ES-I3 (cell line): Measurements from ENCODE around the gene UNC13D.

Source experiments
- H3K36me3 ChIP-seq: 2 replicates; pipeline ENCODE4 v1.6.1; 2013; ENCODE audit warnings: mild to moderate bottlenecking, low read length, control low read depth, moderate library complexity; ENCODE audit not compliant: insufficient read depth
- H3K4me1 ChIP-seq: 2 replicates; pipeline ENCODE4 v1.6.1; 2013; ENCODE audit warnings: mild to moderate bottlenecking, control low read depth, low read length; ENCODE audit not compliant: insufficient read depth
- H3K9ac ChIP-seq: 2 replicates; pipeline ENCODE4 v1.6.1; 2013; ENCODE audit warnings: low read depth, mild to moderate bottlenecking, low read length, moderate library complexity
- H3K9me3 ChIP-seq: 2 replicates; pipeline ENCODE4 v1.6.1; 2013; ENCODE audit warnings: mild to moderate bottlenecking, low read length, moderate library complexity; ENCODE audit not compliant: control insufficient read depth, insufficient read depth

Gene UNC13D

DNA sequence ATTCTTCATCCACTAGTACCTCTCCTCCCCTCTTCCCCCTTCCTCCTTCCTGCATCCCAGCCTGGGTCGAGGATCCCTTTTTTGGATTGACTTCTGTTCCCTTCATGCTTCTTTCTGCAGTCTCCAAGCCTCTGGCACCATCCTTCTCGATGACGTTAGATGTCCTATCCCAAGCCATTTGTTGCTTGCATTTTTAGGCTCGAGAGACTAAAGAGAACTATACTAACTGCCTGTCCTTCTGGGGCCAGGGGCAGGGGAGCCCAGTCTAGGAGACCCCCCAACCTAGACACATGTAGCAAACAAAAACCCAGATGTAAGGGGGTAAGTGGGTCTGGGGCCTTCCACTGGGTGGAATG lies 35.7 kb downstream of the UNC13D start:
- no peaks in the 10 kb centered on the region for H3K4me1 ChIP-seq
- H3K9ac ChIP-seq = no peak overlapping the region
- no peaks in the 10 kb centered on the region for H3K9me3 ChIP-seq
- no peaks in the 10 kb centered on the region; the same call in none of the 2 replicates for H3K36me3 ChIP-seq

DNA sequence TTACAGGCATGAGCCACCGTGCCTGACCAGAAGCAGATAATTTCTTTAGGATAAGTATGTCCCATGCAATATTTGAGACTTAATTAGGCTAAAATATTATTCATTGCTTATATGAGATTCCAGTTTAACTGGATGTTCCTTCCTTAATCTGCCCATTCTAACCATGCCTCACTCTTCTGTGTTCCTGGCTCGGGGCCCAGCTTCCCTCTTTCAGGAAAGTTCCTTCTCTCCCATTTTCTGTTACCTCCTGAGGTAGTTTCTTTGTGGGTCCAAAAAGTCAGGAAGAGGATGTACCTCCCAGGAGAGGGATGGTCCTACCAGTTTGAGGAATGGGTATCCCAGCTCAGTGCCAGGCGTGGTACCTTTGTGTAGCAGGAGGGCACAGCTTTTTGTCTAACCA lies 36.3 kb downstream of the UNC13D start:
- H3K9ac ChIP-seq = no peak overlapping the region
- no peaks in the 10 kb centered on the region for H3K9me3 ChIP-seq
- no peaks in the 10 kb centered on the region; the same call in none of the 2 replicates for H3K36me3 ChIP-seq
- no peaks in the 10 kb centered on the region for H3K4me1 ChIP-seq

DNA sequence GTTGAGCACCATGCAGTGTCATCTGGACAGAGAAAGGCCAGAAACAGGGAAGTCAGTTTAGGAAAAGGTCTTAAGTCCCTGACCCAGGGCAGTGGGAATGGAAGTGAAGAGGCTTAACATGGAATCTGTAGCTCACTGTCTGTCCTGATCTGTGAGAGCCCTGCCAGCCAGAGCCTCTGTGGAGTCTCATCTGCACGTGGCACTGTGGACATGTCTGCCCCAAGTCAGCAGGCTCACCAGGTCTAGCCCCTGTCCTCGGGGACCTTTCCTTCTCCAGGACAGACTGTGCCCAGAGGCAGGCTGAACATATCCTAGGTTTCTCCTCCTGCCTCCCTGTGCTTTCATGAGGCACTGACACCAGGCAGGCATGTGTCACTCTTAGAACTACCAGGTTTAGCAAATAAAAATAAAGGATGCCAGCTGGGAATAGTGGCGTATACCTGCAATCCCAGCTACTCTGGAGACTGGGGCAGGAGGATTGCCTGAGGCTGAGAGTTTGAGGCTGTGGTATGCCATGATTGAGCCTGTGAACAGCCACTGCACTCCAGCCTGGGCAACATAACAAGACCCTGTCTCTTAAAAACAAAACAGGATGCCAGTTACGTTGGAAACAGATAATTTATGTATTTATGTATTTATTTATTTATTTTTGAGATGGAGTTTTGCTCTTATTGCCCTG lies 37.2 kb downstream of the UNC13D start:
- no peaks in the 10 kb centered on the region for H3K9me3 ChIP-seq
- no peak overlapping the region for H3K9ac ChIP-seq
- H3K4me1 ChIP-seq = no peaks in the 10 kb centered on the region
- no peaks in the 10 kb centered on the region; the same call in 1 of the 2 replicates for H3K36me3 ChIP-seq

DNA sequence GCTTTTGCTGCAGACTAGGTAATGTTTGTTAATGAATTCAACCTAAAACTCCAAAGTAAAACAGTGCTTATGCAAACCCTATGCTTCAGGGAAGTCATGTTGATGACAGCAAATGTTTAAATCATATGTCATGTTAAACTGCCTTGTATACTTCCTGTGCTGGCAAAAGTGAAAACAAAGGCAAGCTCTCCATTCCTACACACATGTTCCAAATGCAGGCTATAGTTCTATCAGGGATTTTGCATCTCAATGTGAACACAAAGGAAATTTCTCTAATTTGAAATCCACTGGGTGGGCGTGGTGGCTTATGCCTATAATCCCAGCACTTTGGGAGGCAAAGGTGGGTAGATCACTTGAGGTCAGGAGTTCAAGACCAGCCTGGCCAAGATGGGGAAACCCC lies 40.3 kb downstream of the UNC13D start:
- Histone ChIP-seq H3K9me3 (no peaks in the 10 kb centered on the region), H3K36me3 (no peaks in the 10 kb centered on the region), H3K9ac (no peak overlapping the region), H3K4me1 (no peaks in the 10 kb centered on the region)

DNA sequence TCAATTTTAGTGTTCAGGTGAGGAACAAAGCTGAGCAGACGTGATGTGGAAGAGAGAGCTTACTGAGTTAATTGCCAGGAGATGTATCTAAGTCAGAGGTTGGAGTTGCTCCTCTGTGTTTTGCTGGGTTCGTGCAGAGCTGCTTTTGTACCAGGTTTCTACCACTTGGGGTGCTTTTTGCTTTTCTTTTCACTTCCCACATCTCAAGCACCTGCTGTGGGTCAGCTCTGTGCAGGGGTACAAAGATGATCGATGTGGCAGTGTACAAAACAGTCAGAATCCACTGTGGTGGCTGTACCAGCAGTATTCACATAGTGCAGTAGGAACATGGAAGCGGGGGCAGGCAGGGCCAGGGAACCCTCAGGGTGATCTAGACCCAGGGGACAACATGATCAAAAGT lies 44.8 kb downstream of the UNC13D start:
- Histone ChIP-seq H3K9ac (no peak overlapping the region), H3K9me3 (no peaks in the 10 kb centered on the region), H3K4me1 (no peaks in the 10 kb centered on the region), H3K36me3 (no peaks in the 10 kb centered on the region; the same call in 1 of the 2 replicates)

DNA sequence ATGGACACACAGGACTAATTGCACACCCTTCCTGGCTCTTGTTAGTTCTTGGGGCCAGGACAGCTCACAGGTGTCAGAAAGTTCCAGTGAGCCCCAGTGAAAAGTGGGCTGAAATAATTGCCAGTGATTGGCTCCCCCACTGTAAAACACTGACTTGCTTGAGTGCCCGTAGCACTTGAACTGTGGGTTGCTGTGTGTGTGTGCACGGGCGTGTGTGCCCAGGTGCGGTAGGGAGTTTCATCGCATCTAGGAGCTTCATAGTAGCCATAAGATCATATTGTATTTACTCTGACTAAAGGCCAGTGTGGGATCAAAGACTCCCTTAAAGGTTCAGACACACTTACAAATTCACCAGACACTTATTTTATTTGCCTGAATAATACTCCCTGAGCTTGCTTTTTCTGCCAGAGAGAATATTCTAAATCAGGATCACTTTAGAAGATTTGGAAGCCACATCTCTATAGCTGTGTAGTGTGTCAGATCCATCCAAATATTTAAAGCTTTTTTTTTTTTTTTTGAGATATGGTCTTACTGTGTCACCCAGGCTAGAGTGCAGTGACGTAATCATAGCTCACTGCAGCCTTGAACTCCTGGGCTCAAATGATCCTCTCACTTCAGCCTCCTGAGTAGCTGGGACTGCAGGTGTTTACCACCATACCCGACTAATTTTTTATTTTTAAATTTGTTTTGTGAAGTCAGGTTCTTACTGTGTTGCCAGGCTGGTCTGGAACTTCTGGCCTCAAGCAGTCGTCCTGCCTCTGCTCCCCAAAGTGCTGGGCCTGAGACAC lies 48.2 kb downstream of the UNC13D start:
- no peaks in the 10 kb centered on the region for H3K4me1 ChIP-seq
- H3K9ac ChIP-seq = no peak overlapping the region
- H3K36me3 ChIP-seq = peaks cover 11% of the 10 kb centered on the region

DNA sequence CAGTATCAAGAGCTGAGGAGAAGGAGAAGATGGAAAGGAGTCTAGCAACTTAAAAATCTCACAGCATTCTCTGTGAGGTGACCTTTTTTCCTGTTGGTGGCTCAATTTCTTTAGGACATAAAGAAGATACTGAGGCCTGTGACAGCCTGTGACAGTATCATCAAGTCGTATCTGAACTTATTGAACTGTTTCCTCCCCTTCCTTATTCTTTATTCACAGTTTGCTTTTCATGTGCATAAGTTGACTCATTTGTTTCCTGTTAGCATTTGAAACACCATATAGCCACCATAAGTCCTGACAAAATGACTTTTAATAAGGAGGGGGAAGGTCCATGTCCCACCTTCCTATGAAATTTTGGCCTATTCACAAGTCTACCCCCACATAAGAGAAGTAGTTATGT lies 50.7 kb downstream of the UNC13D start:
- H3K4me1 ChIP-seq = no peaks in the 10 kb centered on the region
- no peaks in the 10 kb centered on the region for H3K9me3 ChIP-seq
- peaks cover 11% of the 10 kb centered on the region for H3K36me3 ChIP-seq
- no peak overlapping the region for H3K9ac ChIP-seq

More for the DNA sequence above, 48.2 kb downstream of the UNC13D start:
- H3K9me3 ChIP-seq = no peaks in the 10 kb centered on the region

DNA sequence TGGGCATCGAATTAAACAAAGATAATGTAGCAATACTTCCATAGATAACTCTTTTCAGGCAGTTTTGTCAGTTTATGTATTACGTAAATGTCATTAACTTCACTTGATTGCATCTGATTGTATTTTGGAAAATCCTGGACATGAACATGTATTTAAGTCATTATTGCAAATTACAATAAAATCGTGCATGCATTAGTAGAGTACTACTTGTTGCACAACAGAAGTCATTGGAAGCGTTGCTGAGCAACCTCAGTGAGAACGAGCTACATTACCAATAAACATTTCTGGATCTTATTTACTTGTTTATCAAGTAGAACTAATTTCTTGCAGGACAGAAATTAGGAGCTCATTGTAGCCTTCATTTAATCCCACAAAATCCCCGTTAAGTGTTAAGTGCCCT lies 53.0 kb downstream of the UNC13D start:
- Histone ChIP-seq H3K9ac (no peak overlapping the region), H3K9me3 (no peaks in the 10 kb centered on the region), H3K36me3 (peaks cover 13% of the 10 kb centered on the region), H3K4me1 (peaks cover 5% of the 10 kb centered on the region; the same call in 1 of the 2 replicates)

DNA sequence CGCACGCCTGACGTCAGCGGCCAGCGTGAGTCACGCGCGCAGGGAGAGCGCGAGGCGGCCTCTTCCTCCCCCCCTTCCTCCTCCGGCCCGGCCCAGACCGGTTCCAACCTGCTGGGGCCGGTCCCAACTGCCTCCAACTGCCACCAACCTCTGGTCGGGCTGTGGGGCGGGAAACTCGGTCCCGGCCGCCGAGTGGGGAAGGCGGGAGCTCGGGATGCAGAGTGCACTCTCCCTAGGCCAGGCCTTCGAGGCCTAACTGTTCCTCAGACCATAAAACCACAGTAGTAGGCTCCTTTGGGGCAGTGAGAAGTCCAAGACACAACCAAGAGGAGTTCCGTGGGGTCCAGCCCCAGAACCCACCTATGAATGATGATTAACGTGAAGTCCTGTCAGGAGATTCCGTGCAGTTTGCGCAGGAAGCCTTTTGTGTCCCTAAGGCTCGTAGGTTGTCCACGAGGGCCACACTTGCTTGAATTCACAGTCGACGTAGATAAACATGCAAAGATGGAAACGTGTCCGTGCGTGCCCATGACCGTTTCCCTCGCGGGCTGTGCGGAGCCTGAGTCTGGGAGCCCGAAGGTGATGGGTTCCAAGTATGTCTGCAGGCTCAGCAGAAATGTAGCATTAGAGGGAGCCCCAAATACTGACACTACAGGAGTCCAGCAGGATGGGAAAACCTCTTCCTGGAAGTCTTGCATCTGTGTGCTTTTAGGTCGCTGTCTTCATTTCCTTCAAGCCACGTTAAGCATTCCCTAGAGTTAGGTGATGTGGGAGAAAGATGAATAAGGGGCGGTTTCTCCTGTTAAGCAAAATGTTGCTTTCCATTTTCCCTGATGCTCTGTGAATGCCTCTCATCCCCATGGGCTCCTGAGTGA lies 59.0 kb downstream of the UNC13D start:
- Histone ChIP-seq H3K9ac (peak overlapping the region; percentile 99), H3K4me1 (peaks cover 23% of the 10 kb centered on the region), H3K36me3 (0 out of 2 replicates have a peak, but pooled peaks cover 2% of the 10 kb centered on the region), H3K9me3 (no peaks in the 10 kb centered on the region)

DNA sequence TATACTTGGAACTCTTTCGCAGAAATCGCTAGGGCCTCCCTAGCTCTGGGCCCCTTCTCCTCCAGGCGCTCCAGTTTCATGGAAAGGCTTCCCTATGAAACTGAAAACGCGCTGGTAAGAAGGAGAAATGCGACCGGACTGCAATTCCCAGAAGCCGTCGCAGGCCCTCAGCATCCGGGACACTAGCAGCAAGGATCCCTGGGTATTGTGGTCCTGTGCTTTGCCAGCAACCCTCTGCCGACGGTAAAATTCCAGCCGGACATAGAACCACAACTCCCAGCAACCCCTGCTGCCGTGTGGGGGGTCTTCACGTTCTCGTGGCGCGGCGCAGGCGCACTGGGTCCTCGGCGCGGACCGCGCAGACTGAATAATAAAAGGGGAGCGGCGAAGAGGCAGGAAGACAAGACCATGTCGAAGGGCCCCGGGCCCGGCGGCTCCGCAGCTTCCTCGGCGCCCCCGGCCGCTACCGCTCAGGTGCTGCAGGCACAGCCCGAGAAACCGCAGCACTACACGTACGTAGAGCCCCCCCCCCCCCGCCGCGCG lies 59.7 kb downstream of the UNC13D start, which contains the start of gene UNK:
UNK (plus strand) TSS at position 334 of the 543 bp plus-strand sequence; CDS start at position 409, 75 bp downstream.
- Histone ChIP-seq H3K9me3 (no peaks in the 10 kb centered on the region), H3K36me3 (0 out of 2 replicates have a peak, but pooled peaks cover 2% of the 10 kb centered on the region), H3K4me1 (peaks cover 23% of the 10 kb centered on the region), H3K9ac (peak within 1 kb of the TSS; percentile 99)

DNA sequence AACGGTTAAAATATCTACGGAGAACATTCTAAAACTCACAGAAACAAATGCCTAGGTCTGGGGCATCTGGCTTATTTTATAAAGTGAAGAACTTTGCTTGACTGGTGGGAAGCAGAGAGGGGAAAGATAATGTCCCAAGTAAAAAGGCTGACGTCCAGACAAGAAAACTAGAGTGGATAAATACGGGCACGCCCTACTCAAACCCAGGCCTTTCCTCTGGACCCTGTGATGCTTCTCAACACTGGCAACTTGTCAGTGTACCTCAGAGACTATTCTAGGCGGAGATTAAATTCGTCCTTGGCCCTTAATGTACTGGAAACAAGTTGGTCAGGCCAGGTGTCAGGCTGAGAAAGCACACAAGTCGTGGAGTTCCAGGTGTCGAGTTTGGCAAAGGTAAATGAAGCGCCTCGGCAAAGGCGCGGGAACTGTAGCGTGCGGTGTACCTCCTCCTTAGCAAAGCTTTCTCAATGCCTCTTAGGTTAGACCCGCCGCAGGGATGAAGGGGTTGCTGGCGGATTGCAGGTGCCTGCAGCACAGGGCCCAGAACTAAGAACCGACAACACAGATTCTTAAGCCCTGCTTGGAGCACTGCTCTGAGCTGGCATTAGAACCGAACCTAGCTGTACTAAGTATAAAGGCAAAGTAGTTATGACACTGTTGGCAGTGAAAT lies 60.3 kb downstream of the UNC13D start:
- peak overlapping the region; percentile 99 for H3K9ac ChIP-seq
- 0 out of 2 replicates have a peak, but pooled peaks cover 2% of the 10 kb centered on the region for H3K36me3 ChIP-seq
- H3K9me3 ChIP-seq = no peaks in the 10 kb centered on the region
- H3K4me1 ChIP-seq = peaks cover 23% of the 10 kb centered on the region

DNA sequence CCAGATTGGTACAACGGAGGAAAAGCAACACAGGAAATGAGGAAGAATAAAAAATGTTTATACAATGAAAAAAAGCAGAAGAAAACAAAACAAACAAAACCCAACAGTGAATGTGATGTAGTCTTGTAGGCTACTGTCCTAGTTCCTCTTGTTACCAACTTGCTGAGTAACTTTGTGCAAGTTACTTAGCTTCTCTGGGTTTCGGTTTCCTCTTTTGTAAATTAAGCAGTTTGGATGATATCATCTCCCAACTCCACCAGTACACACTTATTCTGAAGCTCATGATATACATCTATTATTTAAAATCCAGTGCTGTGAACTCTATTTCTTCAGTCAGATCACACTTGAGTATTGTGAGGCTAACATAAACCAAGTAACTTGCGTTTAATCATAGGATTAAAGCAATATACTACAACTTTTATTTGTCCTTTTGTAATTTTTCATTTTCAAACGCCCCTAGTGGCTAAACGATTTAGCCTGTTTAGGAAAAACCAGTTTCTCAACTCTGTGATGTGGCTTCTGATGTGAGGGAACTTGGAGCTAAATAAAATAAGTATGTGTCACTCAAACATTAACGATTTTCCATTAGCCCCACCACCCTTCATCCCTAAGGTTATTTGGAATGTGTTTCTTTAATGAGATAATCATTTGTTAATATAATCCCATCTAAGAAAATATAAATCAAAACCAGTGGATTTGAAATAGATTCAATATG lies 61.0 kb downstream of the UNC13D start:
- Histone ChIP-seq H3K36me3 (peaks cover 7% of the 10 kb centered on the region), H3K4me1 (peaks cover 23% of the 10 kb centered on the region), H3K9me3 (no peaks in the 10 kb centered on the region), H3K9ac (no peak overlapping the region)
